Coronary artery (tissue), 2 donors: ENCODE measurements around the gene SLC27A5.

Source experiments
- DNase-seq: peaks from one replicate; pipeline ENCODE4 v3.0.0-alpha.2; 2017; ENCODE audit warnings: low spot score
- H3K27ac ChIP-seq, 2 donors: fragments of 200-600 bp; sonication (generic); one replicate each; pipeline ENCODE4 v1.5.1; 2016 to 2019
- H3K4me3 ChIP-seq: fragments of 200-600 bp; sonication (generic); 2 replicates; pipeline ENCODE4 v1.5.1; 2016; ENCODE audit warnings: mild to moderate bottlenecking, moderate library complexity
- CTCF ChIP-seq: fragments of 200-600 bp; sonication (generic); IDR thresholded peaks from one replicate; pipeline ENCODE4 v1.5.1; 2019; ENCODE audit warnings: antibody characterized with exemption

Gene SLC27A5

GRCh38 chr19:58511353-58512208 is at the start of gene SLC27A5:
SLC27A5 (minus strand) TSS chr19:58511992; CDS start chr19:58511955, 37 bp downstream.
- no peak within 1 kb of the TSS for H3K27ac ChIP-seq
- DNase-seq = no peak

GRCh38 chr19:58560921-58561320 is 49.1 kb upstream of the SLC27A5 start:
- Histone ChIP-seq H3K27ac (no peak overlapping the region), H3K4me3 (no peak overlapping the region)
- TF ChIP-seq CTCF = no peak
- DNase-seq = no peak

More at GRCh38 chr19:58511353-58512208, at the start of gene SLC27A5:
- H3K4me3 ChIP-seq = no peak within 1 kb of the TSS
- TF ChIP-seq CTCF = no peak

- no peak for TF ChIP-seq CTCF
- Histone ChIP-seq H3K4me3 (peak overlapping the region; percentile 70), H3K27ac (peak overlapping the region; percentile 91 to 99)
- no peak for DNase-seq
These were observed 48.5 kb upstream of the SLC27A5 start for GRCh38 chr19:58560007-58560887.

- peak; percentile 95 for DNase-seq
- peak overlapping the region; percentile 91 to 99 for H3K27ac ChIP-seq
- no peak for TF ChIP-seq CTCF
- H3K4me3 ChIP-seq = peak overlapping the region; percentile 70
These were observed 47.6 kb upstream of the SLC27A5 start for GRCh38 chr19:58559275-58560006.

- H3K27ac ChIP-seq = peak overlapping the region; percentile 91 to 99
- H3K4me3 ChIP-seq = peak overlapping the region; percentile 70
- TF ChIP-seq CTCF = no peak
- peak; percentile 98 for DNase-seq
These were observed 47.0 kb upstream of the SLC27A5 start for GRCh38 chr19:58558623-58559274.

GRCh38 chr19:58558066-58558622 is 46.4 kb upstream of the SLC27A5 start, which contains the start of gene UBE2M:
UBE2M (minus strand) TSS chr19:58558611; CDS start chr19:58558381, 230 bp downstream.
- DNase-seq = peak; percentile 87
- no peak for TF ChIP-seq CTCF

More at GRCh38 chr19:58558066-58558622, 46.4 kb upstream of the SLC27A5 start, which contains the start of gene UBE2M:
- peak within 1 kb of the TSS; percentile 91 to 99 for H3K27ac ChIP-seq
- H3K4me3 ChIP-seq = peak within 1 kb of the TSS; percentile 70
